Fibroblast of skin of abdomen (primary cell): Measurements from ENCODE around the gene SFXN4. TPM values are rescaled to one million over a fixed set of nuclear protein-coding genes. Genes with fewer than 3 reads are reported as not detected.
A peak's percentile ranks its signal among the peaks of the same experiment; 100 is the strongest.

Source experiments
- DNase-seq: peaks from one replicate; pipeline ENCODE4 v3.0.0-alpha.2; 2013
- polyA plus RNA-seq, 2 experiments: library from polyadenylated mRNA; unstranded; fragments of 120-200 nt; gene quantifications; one replicate each; pipeline ENCODE4 v1.2.1, GENCODE V29; 2013; ENCODE audit not compliant: insufficient read length in 2 of 2

SFXN4 gene, protein sequence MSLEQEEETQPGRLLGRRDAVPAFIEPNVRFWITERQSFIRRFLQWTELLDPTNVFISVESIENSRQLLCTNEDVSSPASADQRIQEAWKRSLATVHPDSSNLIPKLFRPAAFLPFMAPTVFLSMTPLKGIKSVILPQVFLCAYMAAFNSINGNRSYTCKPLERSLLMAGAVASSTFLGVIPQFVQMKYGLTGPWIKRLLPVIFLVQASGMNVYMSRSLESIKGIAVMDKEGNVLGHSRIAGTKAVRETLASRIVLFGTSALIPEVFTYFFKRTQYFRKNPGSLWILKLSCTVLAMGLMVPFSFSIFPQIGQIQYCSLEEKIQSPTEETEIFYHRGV
- 20.7 TPM for polyA plus RNA-seq (2013, experiment 1 of 2; ENCODE audit: insufficient read length)
- polyA plus RNA-seq (2013, experiment 2 of 2; ENCODE audit: insufficient read length), result 21.2 TPM

DNA sequence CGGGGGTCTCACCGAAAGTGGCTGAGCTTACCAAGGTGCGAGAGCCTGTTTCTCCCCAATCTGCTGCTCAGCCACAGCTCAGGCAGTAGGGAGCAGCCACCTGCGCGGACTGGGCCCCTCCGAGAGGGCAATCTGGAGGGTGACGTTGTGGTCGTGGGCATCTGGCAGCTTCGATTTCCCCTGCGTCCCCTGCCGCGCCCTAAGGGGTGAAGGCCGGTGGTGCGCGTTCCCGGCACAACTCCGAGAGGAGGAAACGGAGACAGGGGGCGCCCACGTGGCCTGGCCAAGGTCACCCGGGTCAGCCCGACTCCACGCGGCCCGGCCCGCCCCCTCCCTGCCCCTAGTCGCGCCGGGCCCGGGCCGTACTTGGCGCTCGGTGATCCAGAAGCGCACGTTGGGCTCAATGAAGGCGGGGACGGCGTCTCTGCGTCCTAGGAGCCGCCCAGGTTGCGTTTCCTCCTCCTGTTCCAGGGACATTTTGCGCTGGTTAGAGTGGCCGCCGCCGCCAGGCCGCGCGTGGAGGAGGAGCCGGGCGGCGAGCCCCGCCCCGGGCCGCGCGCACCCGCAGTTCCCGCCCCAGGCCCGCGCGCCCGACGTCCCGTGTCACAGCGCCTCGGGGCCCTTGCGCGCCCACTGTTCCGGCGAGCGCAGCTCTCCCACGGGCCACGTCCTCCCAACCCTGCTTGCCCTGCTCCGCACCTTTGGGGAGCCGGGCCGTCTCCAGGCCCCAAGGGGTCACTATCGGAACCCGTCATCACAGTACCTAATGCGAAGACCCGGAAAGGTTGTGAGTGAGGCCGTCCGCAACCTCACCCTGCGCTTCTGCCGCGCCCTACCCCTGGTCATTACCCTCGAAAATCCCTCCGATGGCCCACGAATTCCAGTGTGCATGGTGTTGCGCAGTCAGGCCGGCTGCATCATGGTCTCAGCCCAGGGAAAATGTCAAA, at the start of gene SFXN4:
Gene SFXN4, minus strand, starts transcription at position 544 of the 947 bp plus-strand sequence. Its CDS starts 67 bp downstream, at position 477.
- peak; percentile 55 for DNase-seq

DNA sequence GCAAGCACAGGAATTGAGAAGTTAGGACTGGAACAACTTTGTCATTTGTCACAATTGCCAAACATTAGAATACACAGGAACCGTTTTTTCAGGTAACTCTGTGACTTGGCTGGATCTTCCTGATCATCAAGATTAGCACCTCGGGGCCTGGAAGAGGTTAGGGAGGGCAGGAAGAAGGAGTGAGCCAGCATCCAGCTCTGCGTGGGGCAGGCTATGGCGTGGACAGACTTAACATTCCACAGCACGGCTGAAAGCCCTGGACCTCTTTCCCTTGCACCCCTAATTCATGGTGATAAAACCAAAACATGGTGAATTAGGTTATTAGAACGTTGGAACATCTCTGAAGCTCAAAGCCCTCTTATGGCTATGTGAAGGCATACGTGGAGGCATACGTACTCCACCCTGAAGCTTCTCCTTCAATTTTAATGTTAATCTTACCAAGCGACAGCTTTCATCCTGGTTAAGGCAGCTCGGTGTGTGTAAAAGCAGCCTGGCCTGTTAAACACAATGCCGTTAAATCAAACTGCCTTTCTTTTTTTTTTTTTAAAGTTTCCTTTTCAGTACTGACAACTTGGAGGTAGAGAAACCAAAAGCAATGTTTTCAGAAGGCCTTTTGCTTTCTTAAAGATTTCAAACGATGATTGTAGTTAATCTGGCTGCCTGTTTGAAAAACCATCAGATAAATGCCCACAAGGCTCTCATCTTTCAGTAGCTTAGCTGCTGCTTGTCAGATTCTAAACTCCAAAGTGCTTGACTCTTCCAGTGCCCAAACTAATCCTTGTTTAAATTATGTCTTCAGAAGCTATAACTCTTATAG, 46.3 kb upstream of the SFXN4 start:
- no peak for DNase-seq

DNA sequence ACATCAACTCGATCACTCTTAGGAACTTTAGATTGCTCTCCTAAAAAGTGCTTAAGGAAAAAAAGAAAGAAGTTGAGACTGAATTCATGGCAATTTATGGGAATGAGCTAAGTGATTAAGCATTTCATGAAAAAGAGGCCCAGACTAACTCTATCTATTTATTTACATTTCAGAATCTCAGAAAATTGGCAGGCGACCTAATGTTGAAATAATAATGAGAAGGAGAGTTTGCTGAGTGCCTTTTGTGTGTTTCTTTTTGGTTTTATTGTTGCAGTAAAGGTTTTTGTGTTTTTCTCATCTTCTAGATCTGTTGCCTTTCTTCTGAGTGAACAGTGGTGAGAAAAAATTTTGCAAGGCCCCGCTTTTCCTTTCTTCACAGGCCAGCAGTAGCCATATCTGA, 45.7 kb upstream of the SFXN4 start:
- DNase-seq, result peak; percentile 70

DNA sequence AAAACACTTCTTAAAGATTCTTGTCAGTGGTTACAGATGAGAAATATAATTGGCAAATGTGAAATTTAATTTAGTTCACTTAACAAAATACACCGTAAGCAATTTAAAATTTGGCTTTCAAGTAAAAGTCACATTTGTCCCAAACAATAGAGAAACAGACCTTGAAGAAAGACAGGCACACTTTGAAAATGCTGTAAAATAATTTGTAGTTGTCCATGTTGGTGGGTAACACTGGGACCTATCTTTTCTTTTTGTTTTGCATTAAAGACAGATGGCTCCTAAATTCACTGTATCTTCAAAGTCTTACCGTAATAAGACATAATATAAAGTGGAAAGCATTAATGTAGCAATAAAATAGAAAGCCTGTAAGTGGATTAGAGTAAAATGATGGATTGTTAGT, 45.1 kb upstream of the SFXN4 start:
- no peak for DNase-seq

DNA sequence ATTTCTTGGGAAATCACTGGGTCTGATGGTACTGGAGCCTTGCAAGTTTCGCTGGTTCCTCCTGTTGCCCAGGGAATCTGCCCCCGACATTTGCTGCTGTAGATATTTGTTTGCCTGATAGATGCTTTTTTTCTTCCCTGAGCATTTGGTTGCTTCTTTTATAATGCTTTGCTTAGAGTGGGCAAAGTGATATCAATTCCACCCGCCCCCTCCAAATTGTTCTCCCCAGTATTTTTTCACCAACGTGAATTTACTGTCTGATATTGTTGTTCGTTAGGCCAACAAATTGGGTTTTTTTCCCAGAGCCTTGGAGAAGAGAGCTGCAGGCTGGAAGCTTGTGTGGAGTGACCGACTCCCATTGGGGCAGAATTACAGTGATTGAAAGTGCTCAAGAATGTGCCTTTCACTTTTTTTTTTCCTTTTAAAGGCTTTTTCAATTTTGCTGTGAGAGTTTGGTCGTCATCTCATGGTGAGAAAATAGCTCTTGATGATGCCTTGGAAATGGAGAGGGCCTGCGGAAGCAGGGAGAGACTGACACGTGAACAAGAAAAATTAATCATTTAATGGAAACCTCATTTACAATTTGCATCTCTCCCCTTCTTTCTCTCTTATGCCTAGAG, 44.3 kb upstream of the SFXN4 start:
- DNase-seq, result no peak

DNA sequence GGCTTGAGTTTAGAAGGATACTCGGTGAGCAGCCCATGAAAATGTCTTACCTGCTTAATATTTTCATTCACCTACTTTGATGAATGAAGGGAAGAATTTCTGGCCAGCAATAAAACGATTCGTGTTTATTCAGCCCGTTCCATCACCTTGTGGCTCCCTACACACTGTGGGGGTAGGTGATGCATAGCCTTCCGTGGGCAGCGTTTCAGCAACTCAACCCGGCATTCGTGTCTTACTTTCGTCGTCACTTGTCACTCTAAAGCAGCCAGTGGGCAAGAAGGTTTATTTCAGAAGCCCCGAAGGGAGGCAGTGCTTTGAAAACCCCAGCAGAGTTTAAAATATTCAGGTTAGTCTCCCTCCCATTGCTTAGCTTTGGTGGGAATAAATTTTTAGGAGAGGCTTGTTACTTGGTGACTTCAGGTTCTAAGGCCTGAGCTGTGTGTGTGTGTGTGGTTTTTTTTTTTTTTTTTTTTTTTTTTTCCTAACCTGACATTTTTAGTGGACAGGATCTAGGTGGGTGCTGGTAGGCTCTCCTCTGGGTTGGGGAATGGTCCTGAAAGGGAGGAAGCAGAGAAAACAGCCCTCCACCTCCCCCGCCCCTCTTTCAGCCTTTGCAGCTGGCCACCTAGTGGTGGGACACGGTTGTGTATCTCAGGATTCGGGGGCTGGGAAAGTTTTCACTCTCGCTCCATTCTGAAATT, 43.7 kb upstream of the SFXN4 start:
- peak; percentile 53 for DNase-seq

DNA sequence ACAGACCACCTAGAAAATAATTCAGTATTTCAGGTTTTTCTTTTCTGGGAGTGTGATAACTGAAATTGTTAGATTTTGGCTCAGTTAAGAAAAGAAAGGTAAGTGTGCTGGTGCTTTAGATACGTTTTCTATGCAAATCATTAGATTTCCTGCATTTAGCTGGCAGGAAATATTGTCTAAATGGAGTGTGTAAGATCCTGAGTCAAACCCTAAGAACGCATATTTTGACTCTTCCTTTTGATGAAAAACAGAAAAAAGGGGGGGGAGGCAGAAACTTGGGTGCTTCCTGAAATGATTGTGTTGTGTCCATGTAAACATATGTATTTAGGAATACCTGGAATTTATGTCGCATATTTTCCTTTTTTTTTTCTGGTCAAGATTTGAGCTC, 43.0 kb upstream of the SFXN4 start:
- DNase-seq, result peak; percentile 47

DNA sequence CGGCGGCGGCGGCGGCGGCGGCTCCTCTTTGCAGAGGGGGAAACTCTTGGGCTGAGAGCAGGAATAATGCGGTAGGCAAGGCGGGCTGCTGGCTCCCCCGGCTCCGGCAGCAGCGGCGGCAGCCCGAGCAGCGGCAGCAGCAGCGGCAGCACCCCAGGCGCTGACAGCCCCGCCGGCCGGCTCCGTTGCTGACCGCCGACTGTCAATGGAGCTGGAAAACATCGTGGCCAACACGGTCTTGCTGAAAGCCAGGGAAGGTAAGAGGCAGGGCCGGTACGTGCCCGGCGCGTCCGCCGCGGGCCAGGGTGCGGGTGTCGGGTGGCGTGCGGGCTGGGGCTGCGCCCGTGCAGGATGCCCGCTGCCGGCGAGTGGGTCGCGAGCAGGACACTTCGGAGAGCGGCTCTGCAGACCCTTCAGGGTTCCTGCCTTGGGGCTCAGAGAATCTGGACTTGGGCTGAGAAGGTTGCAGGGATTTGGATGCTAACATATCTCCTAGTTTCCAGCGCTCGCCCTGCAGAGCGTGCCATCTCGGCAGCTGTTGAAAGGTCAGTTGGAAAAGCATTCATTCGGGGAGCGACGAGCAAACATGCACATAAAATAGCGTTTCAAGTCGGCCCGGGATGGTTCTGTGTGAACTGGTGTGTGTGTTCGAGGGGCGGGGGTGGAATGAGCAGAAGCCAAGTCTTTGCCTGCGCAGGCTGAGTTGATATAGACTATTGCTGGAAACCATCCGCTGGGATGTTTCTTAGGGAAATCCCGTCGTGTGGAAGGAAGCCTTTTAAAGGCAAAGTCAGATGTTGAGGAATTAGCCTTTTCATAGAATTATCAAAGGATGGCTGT, 42.4 kb upstream of the SFXN4 start:
- DNase-seq, result peak; percentile 56

DNA sequence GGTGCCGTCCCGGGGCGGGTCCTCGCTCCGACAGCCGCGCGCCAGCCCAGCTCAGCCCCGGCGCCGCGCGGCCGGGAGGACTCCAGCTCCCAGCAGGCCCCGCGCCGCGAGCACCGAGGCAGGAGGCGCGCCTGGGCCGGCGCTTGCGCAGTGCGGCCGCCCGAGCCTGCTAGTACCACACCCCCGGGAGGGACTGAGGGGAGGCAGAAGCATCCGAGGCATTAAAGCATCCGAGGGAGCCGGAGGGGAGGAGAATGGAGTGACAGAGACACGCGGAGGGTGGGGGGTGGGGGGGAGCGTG, 41.8 kb upstream of the SFXN4 start, which contains the start of gene GRK5:
Gene GRK5, plus strand, starts transcription at position 206 of the 301 bp plus-strand sequence. CDS start 347 bp downstream, outside the sequence.
- peak; percentile 98 for DNase-seq

DNA sequence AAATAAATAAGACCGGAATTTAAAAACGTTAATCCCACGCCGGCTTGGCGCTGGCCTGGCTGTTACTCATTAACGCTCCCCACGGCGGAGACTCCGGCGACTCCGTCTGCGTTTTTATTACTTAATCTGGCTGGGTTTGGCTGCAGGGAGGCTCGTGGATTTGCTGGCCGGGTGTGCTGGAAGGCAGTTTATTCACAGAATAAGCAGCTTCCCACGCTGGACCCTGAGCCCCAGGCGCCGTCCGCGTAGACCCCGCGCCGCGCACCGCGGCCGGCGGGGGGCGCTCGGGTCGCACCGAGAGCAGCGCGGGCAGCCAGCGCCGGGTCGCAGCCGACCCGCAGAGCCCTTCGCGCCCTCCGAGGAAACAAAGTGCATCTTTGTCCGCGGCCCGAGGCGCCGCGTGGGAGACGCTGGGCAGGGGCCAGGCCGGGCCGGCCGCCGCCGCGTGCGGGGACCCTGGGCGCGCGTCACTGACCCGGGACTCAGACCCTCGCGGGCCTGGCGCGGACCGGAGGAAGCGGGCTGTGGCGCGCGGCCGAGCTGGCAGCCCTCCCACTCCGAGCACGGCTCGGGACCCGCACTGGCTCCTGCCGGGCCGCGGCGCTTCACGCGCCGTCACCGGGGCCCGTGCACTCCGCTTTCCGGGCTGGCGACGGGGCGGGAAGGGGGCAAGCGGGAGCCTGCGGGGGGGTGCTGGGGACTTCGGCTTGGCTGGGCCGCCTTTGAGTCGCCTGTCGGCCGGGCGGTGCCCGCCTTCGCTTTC, 41.3 kb upstream of the SFXN4 start:
- peak; percentile 69 for DNase-seq

DNA sequence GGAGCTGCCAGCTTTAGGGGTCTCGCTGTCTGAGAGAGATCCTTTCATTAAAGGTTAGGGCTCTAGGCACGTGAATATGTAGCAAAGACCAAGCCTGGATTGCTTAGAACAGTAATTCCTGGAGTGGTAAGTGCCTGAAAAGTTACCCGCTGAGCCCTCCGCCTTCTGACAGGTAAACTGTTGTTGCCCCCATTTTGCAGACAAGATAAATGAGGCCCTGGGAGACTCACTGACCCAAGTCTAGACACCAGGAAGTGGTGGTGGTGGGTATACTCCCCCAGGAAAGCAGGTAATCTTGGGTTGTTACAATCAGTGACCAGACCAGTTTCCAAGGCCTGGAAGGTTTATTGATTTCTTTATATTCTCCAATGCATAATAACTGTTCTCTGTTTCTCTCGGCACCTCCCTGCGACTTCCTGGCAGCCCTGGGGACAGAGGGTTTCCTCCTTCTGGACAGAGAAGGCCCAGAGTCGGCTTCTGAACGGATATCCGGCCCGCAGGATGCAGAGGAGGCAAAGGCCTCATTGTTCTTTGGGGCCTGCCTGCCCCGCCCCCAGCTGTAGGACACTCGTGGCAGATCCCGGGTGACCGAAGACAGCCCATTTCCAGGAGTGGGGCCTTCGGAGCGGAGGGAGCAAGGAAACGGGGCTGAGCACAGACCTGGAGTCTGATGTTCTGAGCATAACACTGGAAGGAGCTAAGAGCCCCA, 40.5 kb upstream of the SFXN4 start:
- DNase-seq, result no peak

DNA sequence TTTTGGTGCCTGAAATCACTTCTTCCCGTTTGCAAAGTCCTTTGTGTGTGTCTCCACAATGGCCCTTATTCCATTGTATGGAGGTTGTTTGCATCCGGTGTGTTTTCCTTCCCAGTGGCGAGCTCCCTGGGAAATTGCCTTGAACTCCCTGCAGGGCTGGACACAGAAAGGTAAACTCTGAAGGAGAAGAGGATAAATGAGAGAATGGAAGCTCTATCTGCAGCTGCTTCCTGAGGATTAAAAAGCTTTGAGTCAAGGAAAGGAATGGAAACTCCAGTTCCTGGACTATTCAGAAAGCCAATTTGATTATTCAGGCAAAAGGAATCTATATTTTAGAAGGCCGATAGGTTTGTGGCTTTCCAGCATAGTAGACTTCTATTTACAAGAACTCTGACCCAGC, 37.5 kb upstream of the SFXN4 start:
- DNase-seq, result peak; percentile 75

DNA sequence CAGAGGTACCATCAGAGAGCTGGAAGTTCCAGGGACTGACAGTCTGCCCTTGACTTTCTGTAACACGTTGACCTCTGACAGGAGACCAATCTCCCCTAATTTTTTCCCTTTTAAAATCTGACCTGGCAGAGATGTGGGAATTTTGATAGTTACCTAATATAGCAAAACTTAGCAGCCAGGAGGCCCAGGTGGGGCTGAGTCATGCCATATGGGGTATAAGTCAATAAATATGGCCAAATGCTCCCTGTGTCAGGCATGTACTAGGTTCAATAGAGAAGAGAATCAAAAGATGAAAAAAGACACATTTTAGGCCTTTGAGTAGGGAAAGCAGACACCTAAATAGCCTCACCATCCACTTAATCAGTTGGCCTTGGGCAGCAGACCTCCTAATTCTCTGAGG, 35.7 kb upstream of the SFXN4 start:
- no peak for DNase-seq

DNA sequence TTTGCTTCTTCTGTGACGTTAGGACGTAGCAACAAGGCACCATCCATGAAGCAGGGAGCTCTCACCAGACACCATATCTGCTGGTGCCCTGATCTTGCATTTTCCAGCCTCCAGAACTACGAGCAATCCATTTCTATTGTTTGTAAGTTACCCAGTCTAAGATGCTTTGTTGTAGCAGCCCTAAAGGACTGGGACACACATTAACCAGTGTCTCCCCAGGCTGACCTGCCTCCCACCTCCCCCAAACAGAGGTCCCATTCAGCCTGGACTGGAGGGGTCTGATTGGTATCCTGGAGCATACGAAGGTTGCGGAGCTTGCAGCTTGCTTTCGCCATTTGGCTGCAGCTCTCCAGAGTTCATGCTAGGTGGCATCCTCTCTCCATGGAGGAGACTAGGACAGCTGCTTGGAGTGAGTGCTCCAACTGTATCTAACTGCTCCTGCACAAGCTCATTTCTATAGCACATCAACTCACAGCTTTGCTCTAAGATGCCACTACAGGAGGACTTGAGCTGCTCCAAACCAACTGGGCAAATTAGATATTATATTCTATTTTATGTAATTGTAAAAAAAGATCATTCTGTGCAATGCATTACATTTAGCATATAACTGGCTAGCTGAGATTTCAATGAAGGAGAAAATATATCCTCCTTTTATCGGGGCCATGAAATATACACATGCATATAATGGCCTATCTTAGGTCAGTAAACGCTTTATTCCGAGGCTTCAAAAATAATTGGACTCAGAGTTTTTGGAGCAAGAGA, 33.9 kb upstream of the SFXN4 start:
- peak; percentile 83 for DNase-seq

DNA sequence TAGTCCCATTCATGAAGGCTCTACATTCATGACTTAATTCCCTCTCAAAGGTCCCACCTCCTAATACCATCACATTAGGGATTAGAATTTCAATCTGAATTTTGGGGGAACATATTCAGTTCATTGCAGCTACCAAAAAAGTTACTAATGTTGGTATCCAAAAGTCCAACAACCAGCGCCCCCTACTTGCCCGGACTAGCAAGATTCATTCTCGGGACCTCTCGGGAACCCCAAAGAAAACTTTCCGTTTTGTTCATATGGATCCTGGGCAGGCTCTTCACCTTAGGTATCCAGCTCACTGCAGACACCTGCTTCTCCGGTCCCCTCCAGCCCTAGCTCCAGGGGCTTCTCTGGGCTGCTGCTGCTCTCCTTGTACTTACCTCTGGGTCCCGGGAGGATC, 32.9 kb upstream of the SFXN4 start:
- no peak for DNase-seq

DNA sequence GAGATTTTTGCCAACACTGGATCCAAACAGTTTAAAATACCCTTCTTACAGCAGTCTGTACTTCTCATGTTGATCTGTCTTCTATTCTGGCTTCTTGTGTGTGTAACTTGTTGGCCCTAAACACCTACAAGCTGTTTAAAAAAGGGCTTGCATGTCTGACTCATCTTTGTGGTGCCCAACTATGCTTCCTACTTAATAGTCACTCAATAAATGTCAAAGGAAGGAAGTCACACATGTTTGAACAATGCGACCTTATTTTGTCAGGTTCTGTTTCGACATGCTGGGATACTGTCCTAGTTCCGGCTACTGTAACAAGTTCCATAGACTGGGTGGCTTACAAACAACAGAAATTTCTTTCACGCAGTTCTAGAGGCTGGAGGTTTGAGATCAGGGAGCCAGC, 32.4 kb upstream of the SFXN4 start:
- peak; percentile 42 for DNase-seq

DNA sequence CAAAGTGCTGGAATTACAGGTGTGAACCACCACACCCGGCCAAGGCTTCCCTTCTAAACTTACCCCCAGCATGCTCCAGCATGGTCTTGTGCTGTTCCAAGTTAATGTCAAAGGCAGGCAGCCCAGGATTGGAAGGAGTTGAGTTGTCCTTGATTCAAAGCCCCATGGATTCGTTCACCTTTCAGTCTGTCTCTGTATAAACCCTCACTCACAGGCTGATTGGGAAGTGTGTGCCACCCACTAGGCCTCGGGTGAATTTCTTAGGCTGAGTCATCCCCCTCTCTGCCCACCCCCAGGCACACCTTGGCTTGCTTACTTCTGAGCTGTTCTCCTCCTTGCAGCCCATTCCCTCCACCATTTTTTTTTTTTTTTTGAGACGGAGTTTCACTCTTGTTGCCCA, 26.4 kb upstream of the SFXN4 start:
- DNase-seq, result no peak
